Right ventricle myocardium inferior (tissue), 1 donor: Measurements from ENCODE around the gene C19orf38. TPM values are rescaled to one million over a fixed set of nuclear protein-coding genes. Genes with fewer than 3 reads are reported as not detected.

Experiments
- microRNA-seq: library from miRNA; unstranded; fragments of <30 nt; microRNA quantifications from one replicate; pipeline ENCODE4 v1.2.0, GENCODE V29; 2020
- total RNA-seq: library from RNA; stranded (reverse); fragmentation: NEBNext Ultra II Directional; extraction: Animal tissue kit (Norgen Biotek cat#: 25700); gene quantifications from one replicate; pipeline ENCODE4 v1.2.1, GENCODE V29; 2021
- donor health status: DM: no; HTN: yes; CAD: no; lungs with severe emphysema.

Gene C19orf38
- total RNA-seq, 1 donor from 2014 or later, result 1.5 TPM

Small RNA genes lying within 50 kb of the gene (microRNA-seq; reads per million reads assigned to microRNA genes)
- not detected for gene MIR199A1
- not detected for gene MIR6793

Other genes with a start within 250 kb of the C19orf38 start
- gene SLC44A2, start 222.9 kb upstream of the C19orf38 start, total RNA-seq, result 71.4 TPM
- 101 TPM for gene ILF3, start 194.1 kb upstream of the C19orf38 start, total RNA-seq
- 28.0 TPM for gene QTRT1, start 147.0 kb upstream of the C19orf38 start, total RNA-seq
- 177 TPM for gene DNM2, start 130.3 kb upstream of the C19orf38 start, total RNA-seq
- 30.3 TPM for gene TMED1, start 12.2 kb upstream of the C19orf38 start, total RNA-seq
- gene CARM1, start 23.1 kb downstream of the C19orf38 start, total RNA-seq, result 39.5 TPM
- 15.2 TPM for gene YIPF2, start 80.2 kb downstream of the C19orf38 start, total RNA-seq
- gene TIMM29, start 80.4 kb downstream of the C19orf38 start, total RNA-seq, result 15.3 TPM
- gene SMARCA4, start 112.6 kb downstream of the C19orf38 start, total RNA-seq, result 33.8 TPM
- gene LDLR, start 241.0 kb downstream of the C19orf38 start, total RNA-seq, result 12.8 TPM